Sigmoid colon (tissue), 7 donors: ENCODE measurements around the gene DNASE1L1. TPM values are rescaled to one million over a fixed set of nuclear protein-coding genes. Genes with fewer than 3 reads are reported as not detected.
A peak's percentile ranks its signal among the peaks of the same experiment; 100 is the strongest.

Source experiments
- DNase-seq: peaks from one replicate; pipeline ENCODE4 v3.0.0-alpha.2; 2019
- H3K27ac ChIP-seq, 4 donors: fragments of 200-600 bp; sonication (generic); one replicate each; pipeline ENCODE4 v1.5.1; 2016 to 2019; ENCODE audit warnings: mild to moderate bottlenecking in 1 of 4
- H3K27me3 ChIP-seq, 3 donors: fragments of 200-600 bp; sonication (generic); one replicate each; pipeline ENCODE4 v1.5.1; 2019; ENCODE audit warnings: mild to moderate bottlenecking in 1 of 3
- H3K36me3 ChIP-seq, 4 donors: fragments of 200-600 bp; sonication (generic); one replicate each; pipeline ENCODE4 v1.5.1; 2016 to 2019
- H3K4me1 ChIP-seq, 4 donors: fragments of 200-600 bp; sonication (generic); one replicate each; pipeline ENCODE4 v1.5.1; 2017 to 2019
- H3K4me3 ChIP-seq, 4 donors: fragments of 200-600 bp; sonication (generic); one replicate each; pipeline ENCODE4 v1.5.1; 2017 to 2019; ENCODE audit warnings: mild to moderate bottlenecking in 2 of 4, moderate library complexity in 1 of 4
- H3K9me3 ChIP-seq, 4 donors: fragments of 200-600 bp in 3 of 4; sonication (generic) in 3 of 4; one replicate each; pipeline versions ENCODE4 v1.5.1 to v1.6.1; 2013 to 2019
- CTCF ChIP-seq, 4 experiments: fragments of 450-650 bp in 3 of 4; fragments of 200-600 bp in 1 of 4; IDR thresholded peaks; one replicate each; pipeline ENCODE4 v1.5.1; 2016 to 2019; ENCODE audit warnings: antibody characterized with exemption in 4 of 4, mild to moderate bottlenecking in 3 of 4, moderate library complexity in 2 of 4
- EP300 ChIP-seq, 4 donors: sonication (generic); formaldehyde crosslinking; IDR thresholded peaks; one replicate each; pipeline ENCODE4 v1.6.1; 2017; ENCODE audit warnings: antibody characterized with exemption in 4 of 4
- POLR2A ChIP-seq, 2 donors: fragments of 450-650 bp; IDR thresholded peaks; one replicate each; pipeline ENCODE4 v1.6.1; 2016; ENCODE audit warnings: antibody characterized with exemption in 2 of 2, mild to moderate bottlenecking in 2 of 2, moderate library complexity in 2 of 2
- POLR2AphosphoS5 ChIP-seq, 4 donors: sonication (generic); formaldehyde crosslinking; IDR thresholded peaks; one replicate each; pipeline ENCODE4 v1.6.1; 2017; ENCODE audit warnings: antibody characterized with exemption in 4 of 4
- WGBS, 2 donors: extraction: QIAGEN DNeasy Blood & Tissue Kit; methylation state at CpG; one replicate each; pipeline ENCODE4 v1.1.7; 2013; 5-methylcytosine and 5-hydroxymethylcytosine counted together
- intact Hi-C: fragments of 100-400 bp; cut with DNase I; formaldehyde crosslinking; loops from one replicate; pipeline ENCODE4 v1.15.1; 2023
- polyA plus RNA-seq, 3 donors: library from polyadenylated mRNA; stranded (reverse); fragments of 200-250 nt; gene quantifications; one replicate each; pipeline ENCODE4 v1.2.3, GENCODE V29; 2013
- total RNA-seq, 4 donors: library from RNA; depleted of rRNA; stranded (reverse); fragments of >200 nt; gene quantifications; one replicate each; pipeline ENCODE4 v1.1.0, GENCODE V29; 2016
- donor health status: healthy with polysubstance abuse.
- donor health status: Bipolar disorder and iron deficiency.
- donor health status: healthy.

The DNASE1L1 gene
- total and polyA plus RNA-seq, 7 donors: 10.9 to 25.7 (median 17.4) TPM

- TF ChIP-seq POLR2A (IDR thresholded peaks at IDR 0.05) (no peak), POLR2AphosphoS5 (IDR thresholded peaks at IDR 0.05) (peak; percentile 8 to 78 (median 44))
- Histone ChIP-seq H3K27me3 (no peaks in the 10 kb centered on the region), H3K36me3 (peaks cover 48 to 92% (median 75%) of the 10 kb centered on the region in 4 donors), H3K9me3 (no peaks in the 10 kb centered on the region), H3K4me3 (peak overlapping the region in 3 of 4 donors; percentile 17 to 80 (median 77)), H3K27ac (peak overlapping the region; percentile 98 to 99 (median 98)), H3K4me1 (peaks cover 0 to 71% (median 46%) of the 10 kb centered on the region in 4 donors)
- WGBS, 2 donors: 91% methylated on average over 32 of the region's 32 CpGs
- intact Hi-C loops: no loop called here
- no peak for DNase-seq
Measured at GRCh38 chrX:154365997-154366665, 42.9 kb downstream of the DNASE1L1 start.

GRCh38 chrX:154365052-154365600 lies 43.9 kb downstream of the DNASE1L1 start:
- no peak for DNase-seq
- intact Hi-C loops: no loop called here
- H3K4me3 ChIP-seq: peak overlapping the region in 2 of 4 donors; percentile 17 to 80
- peak overlapping the region; percentile 98 to 99 (median 98) for H3K27ac ChIP-seq
- H3K36me3 ChIP-seq: peaks cover 43 to 89% (median 71%) of the 10 kb centered on the region in 4 donors
- no peaks in the 10 kb centered on the region for H3K27me3 ChIP-seq
- H3K4me1 ChIP-seq: peaks cover 0 to 76% (median 49%) of the 10 kb centered on the region in 4 donors
- H3K9me3 ChIP-seq: no peaks in the 10 kb centered on the region
- TF ChIP-seq CTCF (IDR thresholded peaks at IDR 0.05) (no peak), POLR2A (IDR thresholded peaks at IDR 0.05) (no peak), EP300 (IDR thresholded peaks at IDR 0.05) (no peak), POLR2AphosphoS5 (IDR thresholded peaks at IDR 0.05) (peak in 3 of 4 donors; percentile 5 to 67 (median 58))
- WGBS, 2 donors: 77 to 83% methylated on average over 20 of the region's 20 CpGs

GRCh38 chrX:154363706-154364439 lies 45.2 kb downstream of the DNASE1L1 start:
- Histone ChIP-seq H3K27me3 (no peaks in the 10 kb centered on the region), H3K4me3 (no peak overlapping the region), H3K9me3 (no peaks in the 10 kb centered on the region), H3K36me3 (peaks cover 51 to 94% (median 82%) of the 10 kb centered on the region in 4 donors), H3K27ac (peak overlapping the region; percentile 98 to 99 (median 98)), H3K4me1 (peaks cover 0 to 86% (median 52%) of the 10 kb centered on the region in 4 donors)
- 84 to 88% methylated on average over 20 of the region's 20 CpGs for WGBS, 2 donors
- TF ChIP-seq POLR2A (IDR thresholded peaks at IDR 0.05) (no peak), CTCF (IDR thresholded peaks at IDR 0.05) (no peak), POLR2AphosphoS5 (IDR thresholded peaks at IDR 0.05) (peak; percentile 9 to 66 (median 38)), EP300 (IDR thresholded peaks at IDR 0.05) (no peak)
- DNase-seq: no peak
- intact Hi-C loops: no loop called here

- H3K4me3 ChIP-seq: no peak overlapping the region
- DNase-seq: no peak
- intact Hi-C loops: no loop called here
- TF ChIP-seq EP300 (IDR thresholded peaks at IDR 0.05): no peak
- TF ChIP-seq POLR2A (IDR thresholded peaks at IDR 0.05): no peak
- peak in 3 of 4 donors; percentile 34 to 76 (median 74) for TF ChIP-seq POLR2AphosphoS5 (IDR thresholded peaks at IDR 0.05)
- no peaks in the 10 kb centered on the region for H3K27me3 ChIP-seq
- peaks cover 58 to 94% (median 87%) of the 10 kb centered on the region in 4 donors for H3K36me3 ChIP-seq
- H3K27ac ChIP-seq: peak overlapping the region; percentile 67 to 99 (median 98)
- no peaks in the 10 kb centered on the region for H3K9me3 ChIP-seq
- 93% methylated on average over 30 of the region's 30 CpGs for WGBS, 2 donors
- peaks cover 0 to 78% (median 41%) of the 10 kb centered on the region in 4 donors for H3K4me1 ChIP-seq
Measured at GRCh38 chrX:154362085-154362742, 46.8 kb downstream of the DNASE1L1 start.

GRCh38 chrX:154360155-154360713 lies 48.8 kb downstream of the DNASE1L1 start:
- intact Hi-C loops: no loop called here
- H3K9me3 ChIP-seq: no peaks in the 10 kb centered on the region
- H3K27ac ChIP-seq: peak overlapping the region; percentile 67 to 99 (median 98)

More at GRCh38 chrX:154360155-154360713, 48.8 kb downstream of the DNASE1L1 start:
- DNase-seq: no peak
- H3K27me3 ChIP-seq: no peaks in the 10 kb centered on the region
- H3K4me1 ChIP-seq: peaks cover 0 to 64% (median 26%) of the 10 kb centered on the region in 4 donors
- no peak overlapping the region for H3K4me3 ChIP-seq
- H3K36me3 ChIP-seq: peaks cover 54 to 92% (median 78%) of the 10 kb centered on the region in 4 donors
- 85 to 88% methylated on average over 34 of the region's 34 CpGs for WGBS, 2 donors
- TF ChIP-seq POLR2A (IDR thresholded peaks at IDR 0.05) (no peak), POLR2AphosphoS5 (IDR thresholded peaks at IDR 0.05) (peak in 3 of 4 donors; percentile 3 to 48 (median 5)), CTCF (IDR thresholded peaks at IDR 0.05) (no peak), EP300 (IDR thresholded peaks at IDR 0.05) (no peak)
